GM12873 (cell line): ENCODE measurements around the gene CAMTA1.

Source experiments
- TF ChIP-seq, protein P1 (sequence below): IDR thresholded peaks from 2 replicates; pipeline ENCODE4 v1.5.1; 2012; ENCODE audit warnings: low read depth, mild to moderate bottlenecking, moderate library complexity, low read length, control low read depth; ENCODE audit not compliant: insufficient read depth; ENCODE audit errors: missing control alignments

The CAMTA1 gene

DNA sequence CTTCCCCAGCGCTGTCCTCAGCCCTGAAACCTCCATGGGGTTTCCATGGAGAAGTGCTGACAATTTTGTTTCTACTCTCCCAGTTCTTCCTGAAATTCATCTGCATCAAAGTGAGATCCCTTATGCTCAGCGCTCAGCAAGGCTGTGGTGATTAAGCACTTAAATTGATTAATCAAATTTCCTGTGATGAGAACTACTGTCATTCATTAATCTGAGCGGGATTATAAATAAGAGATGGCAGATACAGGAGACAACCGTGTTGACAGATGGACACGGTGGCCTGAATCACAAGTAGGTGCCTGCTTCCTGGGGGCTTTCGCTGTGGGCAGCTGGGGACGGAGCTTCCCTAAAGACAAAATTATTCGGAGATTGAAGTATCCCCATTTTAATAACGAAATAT lies 656.8 kb downstream of the CAMTA1 start:
- TF ChIP-seq, protein P1, sequence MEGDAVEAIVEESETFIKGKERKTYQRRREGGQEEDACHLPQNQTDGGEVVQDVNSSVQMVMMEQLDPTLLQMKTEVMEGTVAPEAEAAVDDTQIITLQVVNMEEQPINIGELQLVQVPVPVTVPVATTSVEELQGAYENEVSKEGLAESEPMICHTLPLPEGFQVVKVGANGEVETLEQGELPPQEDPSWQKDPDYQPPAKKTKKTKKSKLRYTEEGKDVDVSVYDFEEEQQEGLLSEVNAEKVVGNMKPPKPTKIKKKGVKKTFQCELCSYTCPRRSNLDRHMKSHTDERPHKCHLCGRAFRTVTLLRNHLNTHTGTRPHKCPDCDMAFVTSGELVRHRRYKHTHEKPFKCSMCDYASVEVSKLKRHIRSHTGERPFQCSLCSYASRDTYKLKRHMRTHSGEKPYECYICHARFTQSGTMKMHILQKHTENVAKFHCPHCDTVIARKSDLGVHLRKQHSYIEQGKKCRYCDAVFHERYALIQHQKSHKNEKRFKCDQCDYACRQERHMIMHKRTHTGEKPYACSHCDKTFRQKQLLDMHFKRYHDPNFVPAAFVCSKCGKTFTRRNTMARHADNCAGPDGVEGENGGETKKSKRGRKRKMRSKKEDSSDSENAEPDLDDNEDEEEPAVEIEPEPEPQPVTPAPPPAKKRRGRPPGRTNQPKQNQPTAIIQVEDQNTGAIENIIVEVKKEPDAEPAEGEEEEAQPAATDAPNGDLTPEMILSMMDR: no peak

DNA sequence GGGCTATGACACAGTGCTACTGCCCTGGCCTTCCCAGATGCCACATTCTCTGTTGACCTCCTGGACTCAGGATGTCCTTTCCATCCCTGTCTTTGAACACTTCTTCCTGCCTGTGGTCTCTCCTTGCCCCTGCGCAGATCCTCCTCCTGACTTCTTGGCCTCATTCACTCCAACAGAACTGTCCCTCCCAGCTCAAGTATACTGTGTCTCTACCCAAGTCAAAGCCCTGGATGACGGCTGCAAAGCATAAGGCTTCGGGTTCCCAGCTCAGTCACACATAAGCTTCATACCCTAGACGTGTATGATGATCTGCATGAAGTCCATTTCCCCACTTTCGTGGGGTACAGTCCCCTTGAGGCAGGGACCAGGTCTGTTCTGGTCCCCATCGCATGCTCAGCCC lies 657.7 kb downstream of the CAMTA1 start:
- TF ChIP-seq, protein P1: no peak

DNA sequence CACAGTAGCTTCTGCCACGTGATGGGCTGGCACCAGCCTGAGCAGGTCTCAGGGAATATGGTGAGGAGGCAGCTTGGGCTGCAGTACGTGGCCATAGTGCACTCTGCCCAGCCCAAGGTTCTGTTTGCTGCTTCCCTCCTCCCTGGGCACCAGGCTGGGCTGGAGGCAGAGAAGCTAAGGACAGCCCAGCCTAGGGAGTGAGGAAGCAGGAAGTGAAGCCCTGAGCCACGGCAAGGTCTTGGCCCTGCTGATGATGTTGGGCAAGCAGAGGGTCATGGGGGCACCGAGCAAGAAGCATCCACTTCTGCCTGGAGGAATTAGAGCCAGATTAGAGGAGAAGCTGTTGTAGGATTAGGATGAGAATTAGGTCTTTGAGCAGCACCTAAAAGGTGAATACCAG lies 659.1 kb downstream of the CAMTA1 start:
- TF ChIP-seq, protein P1: no peak

DNA sequence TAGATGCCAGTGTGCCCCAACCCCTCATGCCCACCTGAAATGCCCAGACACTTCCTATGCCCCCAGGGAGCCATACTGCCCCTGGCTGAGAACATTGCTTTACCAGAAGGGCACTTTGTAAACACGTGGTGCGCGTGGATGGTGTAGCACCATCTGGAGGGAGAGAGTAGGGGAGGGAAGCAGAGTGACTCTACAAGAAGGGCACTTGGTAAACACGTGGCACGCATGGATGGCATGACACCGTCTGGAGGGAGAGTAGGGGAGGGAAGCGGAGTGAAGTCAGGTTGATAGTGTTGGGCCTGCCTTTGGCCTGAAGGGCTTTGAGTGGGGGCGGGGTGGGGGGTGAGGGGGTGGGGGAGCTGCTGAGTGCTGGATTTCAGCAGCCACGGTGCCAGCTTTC lies 661.8 kb downstream of the CAMTA1 start:
- TF ChIP-seq, protein P1: no peak

DNA sequence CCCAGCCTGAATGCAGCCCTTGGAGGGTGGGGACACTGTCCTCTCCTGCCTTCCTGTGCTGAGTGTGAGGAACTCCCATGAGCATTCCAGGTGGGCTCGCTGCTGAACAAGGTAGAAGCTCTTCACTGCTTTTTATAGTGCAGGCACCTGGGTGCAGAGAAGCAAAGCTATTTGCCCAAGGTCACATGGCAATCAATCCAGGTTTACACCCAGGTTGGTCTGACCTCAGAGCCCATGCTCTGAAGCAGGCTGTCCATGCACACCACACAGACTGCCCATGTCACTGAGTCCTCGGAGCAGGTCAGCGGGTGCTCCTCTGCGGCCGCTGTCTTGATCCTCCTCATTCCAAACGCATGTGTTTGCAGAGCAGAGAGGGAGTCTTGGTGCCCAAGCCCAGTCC lies 662.5 kb downstream of the CAMTA1 start:
- TF ChIP-seq, protein P1: no peak

DNA sequence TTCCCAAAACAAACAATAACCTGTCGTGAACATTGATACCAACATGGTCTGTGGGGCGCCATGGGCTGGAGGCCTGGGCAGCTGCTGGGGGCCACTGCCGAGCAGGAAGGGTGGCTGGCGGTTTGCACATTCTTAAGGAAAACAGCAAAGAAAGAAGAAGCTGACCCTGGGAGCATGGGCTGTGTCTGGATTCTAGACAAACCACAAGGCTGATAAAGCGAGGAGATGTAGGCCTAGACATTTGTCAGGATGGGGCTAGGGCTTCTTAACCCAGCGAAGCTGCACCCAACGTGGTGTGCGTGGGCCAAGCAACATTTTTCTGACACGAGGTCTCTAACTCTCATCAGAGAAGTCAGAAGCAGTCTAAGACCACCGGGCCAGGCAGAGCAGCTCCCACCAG lies 663.7 kb downstream of the CAMTA1 start:
- TF ChIP-seq, protein P1: no peak

DNA sequence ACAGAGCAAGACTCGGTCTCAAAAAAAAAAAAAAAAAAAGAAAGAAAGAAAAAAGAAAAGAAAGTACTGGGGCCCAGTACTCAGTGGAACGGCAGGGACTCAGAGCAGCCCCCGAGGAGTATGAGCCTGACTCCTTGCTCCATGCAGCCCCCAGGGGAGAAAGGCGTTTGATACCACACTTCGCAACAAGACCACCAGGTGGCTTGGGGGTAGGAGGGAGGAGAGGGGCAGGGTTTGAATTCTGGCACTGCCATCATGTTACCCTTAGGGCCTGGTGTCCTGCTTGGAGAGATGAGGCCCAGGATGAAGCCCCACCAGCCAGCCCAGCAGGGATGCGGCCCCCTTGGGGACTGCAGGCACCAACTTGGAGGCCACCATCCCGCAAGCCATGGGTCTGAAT lies 664.5 kb downstream of the CAMTA1 start:
- TF ChIP-seq, protein P1: peak; percentile 7
